Activated T-cell treated with anti-CD3 and anti-CD28 coated beads for 1 hour (primary cell): ENCODE measurements around the gene CLCNKB.

Experiments used
- DNase-seq: peaks from one replicate; pipeline ENCODE4 v3.0.0-alpha.2; 2020; ENCODE audit warnings: low read depth

CLCNKB gene

DNA sequence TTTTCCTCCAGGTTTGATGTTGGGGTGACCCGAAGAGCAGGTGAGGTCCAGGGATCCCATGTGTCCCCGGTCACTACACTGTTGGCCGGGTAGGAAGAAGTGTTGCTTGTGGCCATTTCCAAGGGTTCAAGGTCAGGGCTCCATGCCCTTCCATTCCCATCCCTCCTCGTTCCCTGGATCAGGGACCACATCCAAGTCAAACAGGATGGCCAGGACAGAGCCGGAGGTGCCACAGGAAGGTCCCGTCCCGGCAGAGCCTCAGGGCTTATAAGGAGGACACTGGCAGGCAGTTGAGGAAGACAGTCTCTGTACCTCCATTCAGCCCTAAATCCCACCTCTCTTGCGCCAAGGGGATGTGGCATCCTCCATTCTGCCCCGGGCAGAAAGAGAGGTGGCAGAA, 51.9 kb downstream of the CLCNKB start:
- no peak for DNase-seq

DNA sequence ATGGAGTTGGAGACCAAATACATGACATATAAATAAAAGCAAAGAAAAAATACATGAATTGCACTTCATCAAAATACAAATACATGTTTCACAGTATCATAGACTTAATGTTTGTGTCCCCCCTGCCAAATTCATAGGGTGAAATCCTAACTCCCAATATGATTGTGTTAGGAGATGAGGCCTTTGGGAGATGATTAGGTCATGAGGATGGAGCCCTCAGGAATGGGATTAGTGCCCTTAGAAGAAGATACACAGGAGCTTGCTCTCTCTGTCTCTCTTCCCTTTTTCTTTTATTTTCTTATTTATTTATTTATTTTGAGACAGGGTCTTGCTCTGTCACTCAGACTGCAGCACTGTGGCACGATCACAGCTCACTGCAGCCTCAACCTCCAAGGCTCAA, 55.8 kb downstream of the CLCNKB start:
- DNase-seq, result no peak

DNA sequence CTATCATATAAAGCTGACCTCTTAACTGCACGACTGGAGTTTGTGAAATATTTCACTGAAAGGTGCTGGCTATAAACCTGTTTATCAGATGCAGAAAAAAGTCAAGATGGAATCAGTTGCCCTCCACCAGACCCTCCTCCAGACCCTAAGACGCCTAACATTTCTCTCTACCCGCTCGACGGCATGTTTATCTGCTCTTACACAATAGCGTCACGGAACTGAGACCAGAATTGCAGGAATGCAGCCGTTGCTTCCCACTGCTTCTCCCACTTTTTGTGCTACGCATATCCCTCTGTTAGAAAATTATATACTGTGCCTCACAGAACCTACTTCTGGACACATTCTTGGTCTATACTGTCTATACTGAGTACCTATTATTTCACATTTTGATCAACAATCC, 58.0 kb downstream of the CLCNKB start:
- DNase-seq, result no peak
